GM19468 (cell line): ENCODE data around the gene C13orf46.

Experiments
- ATAC-seq: cut with Tn5 transposase; IDR thresholded peaks from one replicate; pipeline ENCODE4 v1.9.1; 2021; ENCODE audit warnings: mild to moderate bottlenecking, moderate library complexity, moderate number of reproducible peaks; ENCODE audit not compliant: unreplicated experiment; ENCODE audit errors: extremely low read depth

The C13orf46 gene

GRCh38 chr13:113974304-113975281, 717 bp upstream of the C13orf46 start:
- ATAC-seq = no peak

GRCh38 chr13:113972451-113973217, 1.2 kb downstream of the C13orf46 start:
- no peak for ATAC-seq

- no peak for ATAC-seq
Measured at GRCh38 chr13:113971471-113972231, 2.2 kb downstream of the C13orf46 start.

- no peak for ATAC-seq
Measured at GRCh38 chr13:113970810-113971470, 2.9 kb downstream of the C13orf46 start.

- no peak for ATAC-seq
Measured at GRCh38 chr13:113969973-113970611, 3.8 kb downstream of the C13orf46 start.

- no peak for ATAC-seq
Measured at GRCh38 chr13:113969311-113969972, 4.4 kb downstream of the C13orf46 start.

GRCh38 chr13:113968463-113969310, 5.2 kb downstream of the C13orf46 start:
- no peak for ATAC-seq

GRCh38 chr13:113967729-113968462, 6.0 kb downstream of the C13orf46 start:
- no peak for ATAC-seq

GRCh38 chr13:113967206-113967720, 6.6 kb downstream of the C13orf46 start:
- ATAC-seq = no peak

GRCh38 chr13:113965968-113966884, 7.7 kb downstream of the C13orf46 start:
- no peak for ATAC-seq

- ATAC-seq = no peak
Measured at GRCh38 chr13:113965383-113965874, 8.4 kb downstream of the C13orf46 start.

- ATAC-seq = no peak
Measured at GRCh38 chr13:113964251-113964995, 9.5 kb downstream of the C13orf46 start.

- ATAC-seq = no peak
Measured at GRCh38 chr13:113963376-113963775, 10.5 kb downstream of the C13orf46 start.

- ATAC-seq = no peak
Measured at GRCh38 chr13:113962975-113963374, 10.9 kb downstream of the C13orf46 start.

- no peak for ATAC-seq
Measured at GRCh38 chr13:113962386-113962785, 11.5 kb downstream of the C13orf46 start.
